NB4 (cell line): ENCODE data around the gene ANKZF1.

ENCODE experiments used
- POLR2A ChIP-seq: IDR thresholded peaks from 2 replicates; pipeline ENCODE4 v1.6.1; 2011; ENCODE audit warnings: mild to moderate bottlenecking; ENCODE audit not compliant: insufficient read length; ENCODE audit errors: extremely low read depth
- TF ChIP-seq, protein P1 (sequence below): IDR thresholded peaks from 2 replicates; pipeline ENCODE4 v1.6.1; 2011; ENCODE audit warnings: low read depth, low read length
- TF ChIP-seq, protein P2 (sequence below): IDR thresholded peaks from one replicate; pipeline ENCODE4 v1.5.1; 2012; ENCODE audit warnings: low read depth, low read length

DNA sequence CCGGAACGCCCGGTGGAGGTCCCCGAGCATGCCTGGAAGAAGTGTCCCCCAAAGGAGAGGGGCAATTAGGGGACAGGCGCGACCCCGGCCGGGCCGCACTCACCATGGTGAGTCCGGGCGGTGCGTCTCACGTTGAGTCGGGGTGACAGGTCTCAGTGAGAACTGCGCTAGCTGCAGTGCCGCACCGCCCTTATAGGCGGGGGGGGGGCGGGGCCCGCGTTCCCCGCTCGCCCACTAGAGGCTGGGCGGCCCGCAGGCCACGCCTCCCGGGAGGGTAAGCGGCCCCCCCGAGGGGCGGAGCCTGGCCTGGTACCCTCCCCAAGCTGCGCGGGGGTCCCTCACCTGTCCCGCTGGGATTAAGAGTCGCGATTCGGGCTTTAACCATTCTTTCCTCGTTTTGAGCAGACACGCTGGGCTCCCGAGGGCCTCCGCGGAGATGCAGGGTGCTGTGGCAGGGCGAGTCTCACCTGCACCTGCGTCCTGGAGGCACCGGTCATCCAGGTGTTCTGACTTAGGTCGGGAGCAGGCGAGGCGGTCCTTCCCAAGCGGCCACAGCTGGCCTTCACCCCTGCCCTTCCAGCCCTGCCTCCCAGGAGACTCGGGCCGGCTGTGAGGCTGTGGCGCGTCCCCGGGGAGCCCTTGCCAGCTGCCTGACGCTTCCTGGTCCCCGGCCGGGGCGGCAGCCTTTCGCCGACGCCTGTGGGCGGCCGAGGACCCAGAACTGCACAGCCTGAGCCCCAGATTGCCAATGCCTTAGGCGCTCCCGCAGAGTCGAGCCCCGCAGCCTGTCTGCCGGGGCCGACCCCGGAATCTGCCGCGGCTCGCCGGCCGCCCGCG lies 24.4 kb downstream of the ANKZF1 start, which contains the start of gene TUBA4A:
- peak; percentile 96 for TF ChIP-seq POLR2A
- TF ChIP-seq, protein P1, sequence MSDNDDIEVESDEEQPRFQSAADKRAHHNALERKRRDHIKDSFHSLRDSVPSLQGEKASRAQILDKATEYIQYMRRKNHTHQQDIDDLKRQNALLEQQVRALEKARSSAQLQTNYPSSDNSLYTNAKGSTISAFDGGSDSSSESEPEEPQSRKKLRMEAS: peak; percentile 36; the same call in 1 of the 2 replicates
- TF ChIP-seq, protein P2, sequence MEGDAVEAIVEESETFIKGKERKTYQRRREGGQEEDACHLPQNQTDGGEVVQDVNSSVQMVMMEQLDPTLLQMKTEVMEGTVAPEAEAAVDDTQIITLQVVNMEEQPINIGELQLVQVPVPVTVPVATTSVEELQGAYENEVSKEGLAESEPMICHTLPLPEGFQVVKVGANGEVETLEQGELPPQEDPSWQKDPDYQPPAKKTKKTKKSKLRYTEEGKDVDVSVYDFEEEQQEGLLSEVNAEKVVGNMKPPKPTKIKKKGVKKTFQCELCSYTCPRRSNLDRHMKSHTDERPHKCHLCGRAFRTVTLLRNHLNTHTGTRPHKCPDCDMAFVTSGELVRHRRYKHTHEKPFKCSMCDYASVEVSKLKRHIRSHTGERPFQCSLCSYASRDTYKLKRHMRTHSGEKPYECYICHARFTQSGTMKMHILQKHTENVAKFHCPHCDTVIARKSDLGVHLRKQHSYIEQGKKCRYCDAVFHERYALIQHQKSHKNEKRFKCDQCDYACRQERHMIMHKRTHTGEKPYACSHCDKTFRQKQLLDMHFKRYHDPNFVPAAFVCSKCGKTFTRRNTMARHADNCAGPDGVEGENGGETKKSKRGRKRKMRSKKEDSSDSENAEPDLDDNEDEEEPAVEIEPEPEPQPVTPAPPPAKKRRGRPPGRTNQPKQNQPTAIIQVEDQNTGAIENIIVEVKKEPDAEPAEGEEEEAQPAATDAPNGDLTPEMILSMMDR: no peak
